Measurements from ENCODE around the gene SESN1. TPM values are rescaled to one million over a fixed set of nuclear protein-coding genes. Genes with fewer than 3 reads are reported as not detected.

SESN1 gene
- total RNA-seq, 1 donor from 2014 or later: 27.3 TPM

- DNase-seq (ENCODE audit: low read depth) (no peak), FAIRE-seq (no peak)
- Histone ChIP-seq H3K27ac (ENCODE audit: low read depth, low read length) (no peak overlapping the region), H2AFZ (ENCODE audit: low read depth, low read length) (no peak overlapping the region), H3K9ac (ENCODE audit: low read length) (no peak overlapping the region), H3K4me2 (ENCODE audit: low read length) (no peak overlapping the region), H3K27me3 (ENCODE audit: insufficient read depth, low read length) (no peaks in the 10 kb centered on the region), H3K79me2 (ENCODE audit: insufficient read depth, low read length) (no peaks in the 10 kb centered on the region), H4K20me1 (ENCODE audit: insufficient read depth, low read length) (peaks cover 3% of the 10 kb centered on the region), H3K4me1 (ENCODE audit: insufficient read depth, low read length) (no peaks in the 10 kb centered on the region), H3K4me3 (ENCODE audit: insufficient read depth, low read depth, low read length) (no peak overlapping the region), H3K9me3 (ENCODE audit: insufficient read depth, low read depth, low read length) (no peaks in the 10 kb centered on the region), H3K36me3 (ENCODE audit: insufficient read depth, low read length) (no peaks in the 10 kb centered on the region)
- H3K4me1 Mint-ChIP-seq (ENCODE audit: low read depth, unreplicated experiment): peaks cover 7% of the 10 kb centered on the region
- H3K27ac Mint-ChIP-seq (ENCODE audit: unreplicated experiment): no peak overlapping the region
- H3K4me3 Mint-ChIP-seq (ENCODE audit: unreplicated experiment): no peak overlapping the region
- no peaks in the 10 kb centered on the region for H3K36me3 Mint-ChIP-seq (ENCODE audit: low read depth, unreplicated experiment)
- H3K9me3 Mint-ChIP-seq (ENCODE audit: unreplicated experiment): peaks cover 3% of the 10 kb centered on the region
- no peak for TF ChIP-seq EZH2 (IDR thresholded peaks at IDR 0.05; ENCODE audit: insufficient read depth, low read length)
- no peak for TF ChIP-seq CTCF (IDR thresholded peaks at IDR 0.05; ENCODE audit: insufficient read depth, low read depth, low read length)
- H3K27me3 Mint-ChIP-seq (ENCODE audit: low read depth, unreplicated experiment): no peaks in the 10 kb centered on the region
Measured at GRCh38 chr6:109071125-109071917, 23.3 kb downstream of the SESN1 start.

DNA sequence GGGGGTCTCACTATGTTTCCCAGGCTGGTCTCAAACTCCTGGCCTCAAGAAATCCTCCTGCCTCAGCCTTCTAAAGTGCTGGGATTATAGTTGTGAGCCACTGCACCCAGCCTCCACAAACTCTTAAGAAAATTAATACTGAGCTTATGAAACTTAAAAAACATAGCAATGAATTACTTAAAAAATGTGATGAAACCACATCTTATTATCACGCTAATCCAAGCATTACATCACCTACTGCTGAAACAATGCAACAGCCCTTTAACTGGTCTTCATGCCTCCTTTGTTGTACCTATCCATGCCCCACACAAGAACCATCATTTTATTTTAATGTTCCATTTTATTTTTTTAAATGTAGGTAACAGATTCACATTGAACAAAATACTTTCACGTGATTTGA lies 24.9 kb downstream of the SESN1 start:
- Histone ChIP-seq H3K9me3 (ENCODE audit: insufficient read depth, low read depth, low read length) (no peaks in the 10 kb centered on the region), H3K4me2 (ENCODE audit: low read length) (no peak overlapping the region), H4K20me1 (ENCODE audit: insufficient read depth, low read length) (peaks cover 3% of the 10 kb centered on the region), H2AFZ (ENCODE audit: low read depth, low read length) (no peak overlapping the region), H3K27ac (ENCODE audit: low read depth, low read length) (no peak overlapping the region), H3K4me3 (ENCODE audit: insufficient read depth, low read depth, low read length) (no peak overlapping the region), H3K79me2 (ENCODE audit: insufficient read depth, low read length) (no peaks in the 10 kb centered on the region), H3K27me3 (ENCODE audit: insufficient read depth, low read length) (no peaks in the 10 kb centered on the region), H3K36me3 (ENCODE audit: insufficient read depth, low read length) (no peaks in the 10 kb centered on the region), H3K4me1 (ENCODE audit: insufficient read depth, low read length) (no peaks in the 10 kb centered on the region), H3K9ac (ENCODE audit: low read length) (no peak overlapping the region)
- H3K27ac Mint-ChIP-seq (ENCODE audit: unreplicated experiment): no peak overlapping the region
- no peaks in the 10 kb centered on the region for H3K36me3 Mint-ChIP-seq (ENCODE audit: low read depth, unreplicated experiment)
- no peak for TF ChIP-seq CTCF (IDR thresholded peaks at IDR 0.05; ENCODE audit: insufficient read depth, low read depth, low read length)
- TF ChIP-seq EZH2 (IDR thresholded peaks at IDR 0.05; ENCODE audit: insufficient read depth, low read length): no peak
- DNase-seq (ENCODE audit: low read depth): no peak
- FAIRE-seq: no peak
- no peaks in the 10 kb centered on the region for H3K9me3 Mint-ChIP-seq (ENCODE audit: unreplicated experiment)
- no peaks in the 10 kb centered on the region for H3K27me3 Mint-ChIP-seq (ENCODE audit: low read depth, unreplicated experiment)
- peaks cover 6% of the 10 kb centered on the region for H3K4me1 Mint-ChIP-seq (ENCODE audit: low read depth, unreplicated experiment)
- no peak overlapping the region for H3K4me3 Mint-ChIP-seq (ENCODE audit: unreplicated experiment)

- H3K4me1 ChIP-seq (ENCODE audit: insufficient read depth, low read length): no peaks in the 10 kb centered on the region
- H3K27me3 ChIP-seq (ENCODE audit: insufficient read depth, low read length): no peaks in the 10 kb centered on the region
- H2AFZ ChIP-seq (ENCODE audit: low read depth, low read length): no peak overlapping the region
- no peak for FAIRE-seq
- no peak overlapping the region for H3K4me3 ChIP-seq (ENCODE audit: insufficient read depth, low read depth, low read length)
- no peak overlapping the region for H3K27ac ChIP-seq (ENCODE audit: low read depth, low read length)
- no peaks in the 10 kb centered on the region for H3K36me3 ChIP-seq (ENCODE audit: insufficient read depth, low read length)
- H3K36me3 Mint-ChIP-seq (ENCODE audit: low read depth, unreplicated experiment): no peaks in the 10 kb centered on the region
- no peak overlapping the region for H3K4me2 ChIP-seq (ENCODE audit: low read length)
- no peaks in the 10 kb centered on the region for H3K27me3 Mint-ChIP-seq (ENCODE audit: low read depth, unreplicated experiment)
- no peak overlapping the region for H3K4me3 Mint-ChIP-seq (ENCODE audit: unreplicated experiment)
- no peaks in the 10 kb centered on the region for H3K9me3 Mint-ChIP-seq (ENCODE audit: unreplicated experiment)
- H3K9me3 ChIP-seq (ENCODE audit: insufficient read depth, low read depth, low read length): no peaks in the 10 kb centered on the region
- DNase-seq (ENCODE audit: low read depth): no peak
- no peaks in the 10 kb centered on the region for H3K79me2 ChIP-seq (ENCODE audit: insufficient read depth, low read length)
- H4K20me1 ChIP-seq (ENCODE audit: insufficient read depth, low read length): no peaks in the 10 kb centered on the region
- TF ChIP-seq EZH2 (IDR thresholded peaks at IDR 0.05; ENCODE audit: insufficient read depth, low read length) (no peak), CTCF (IDR thresholded peaks at IDR 0.05; ENCODE audit: insufficient read depth, low read depth, low read length) (no peak)
- H3K27ac Mint-ChIP-seq (ENCODE audit: unreplicated experiment): no peak overlapping the region
- H3K4me1 Mint-ChIP-seq (ENCODE audit: low read depth, unreplicated experiment): peaks cover 16% of the 10 kb centered on the region
- no peak overlapping the region for H3K9ac ChIP-seq (ENCODE audit: low read length)
Measured at GRCh38 chr6:109062767-109063352, 31.8 kb downstream of the SESN1 start.

All from astrocyte (in vitro differentiated cells and primary cell).